Activated T-cell treated with anti-CD3 and anti-CD28 coated beads, Interleukin-2, amount 50 U/mL, for 48 hours (primary cell): Measurements from ENCODE around the gene RAMAC.
A peak's percentile ranks its signal among the peaks of the same experiment; 100 is the strongest.
"Not testable (repeated sequence)": the region's sequence is repeated elsewhere in the genome, so short reads cannot be mapped to it uniquely, and the experiment has no call there.

ENCODE experiments used
- DNase-seq, 2 experiments: peaks; one replicate each; pipeline ENCODE4 v3.0.0-alpha.2; 2020

The RAMAC gene

GRCh38 chr15:82969353-82969752 lies 16.7 kb upstream of the RAMAC start:
- no peak for DNase-seq

GRCh38 chr15:82970078-82970686 lies 15.8 kb upstream of the RAMAC start:
- DNase-seq = no peak

- no peak for DNase-seq
Measured at GRCh38 chr15:82970696-82971095, 15.3 kb upstream of the RAMAC start.

- DNase-seq = no peak
Measured at GRCh38 chr15:82971218-82971984, 14.6 kb upstream of the RAMAC start.

- no peak for DNase-seq
Measured at GRCh38 chr15:82972990-82973389, 13.0 kb upstream of the RAMAC start.

- no peak for DNase-seq
Measured at GRCh38 chr15:82977076-82977475, 8.9 kb upstream of the RAMAC start.

GRCh38 chr15:82978438-82978837 lies 7.6 kb upstream of the RAMAC start:
- DNase-seq = no peak

- no peak for DNase-seq
Measured at GRCh38 chr15:82979726-82980125, 6.3 kb upstream of the RAMAC start.

- DNase-seq = no peak
Measured at GRCh38 chr15:82980981-82981380, 5.0 kb upstream of the RAMAC start.

GRCh38 chr15:82986442-82986780 lies 401 bp downstream of the RAMAC start:
- DNase-seq = no peak

- no peak for DNase-seq
Measured at GRCh38 chr15:82992436-82992998, 6.5 kb downstream of the RAMAC start.

- DNase-seq = no peak
Measured at GRCh38 chr15:82993144-82993543, 7.1 kb downstream of the RAMAC start.

- no peak for DNase-seq
Measured at GRCh38 chr15:82995076-82995475, 9.1 kb downstream of the RAMAC start.

GRCh38 chr15:82995938-82996337 lies 9.9 kb downstream of the RAMAC start:
- DNase-seq = no peak

- DNase-seq = no peak
Measured at GRCh38 chr15:82999426-82999825, 13.4 kb downstream of the RAMAC start.

- DNase-seq = peak; percentile 40 to 43
Measured at GRCh38 chr15:82999905-83000671, 14.1 kb downstream of the RAMAC start.

- DNase-seq = not testable (repeated sequence)
Measured at GRCh38 chr15:83000672-83001031, 14.6 kb downstream of the RAMAC start.

GRCh38 chr15:83010709-83011270 lies 24.8 kb downstream of the RAMAC start:
- DNase-seq = peak; percentile 88 to 89

GRCh38 chr15:83011271-83012075 lies 25.5 kb downstream of the RAMAC start, which contains the start of gene C15orf40:
C15orf40 (minus strand) TSS chr15:83011639; CDS start chr15:83011607, 32 bp downstream.
- DNase-seq = peak; percentile 88 to 90

- DNase-seq = no peak
Measured at GRCh38 chr15:83012076-83012426, 26.0 kb downstream of the RAMAC start.

GRCh38 chr15:83012636-83013035 lies 26.6 kb downstream of the RAMAC start:
- DNase-seq = no peak

- no peak for DNase-seq
Measured at GRCh38 chr15:83014205-83014653, 28.2 kb downstream of the RAMAC start.
